ENCODE data around the gene AWAT1. TPM values are rescaled to one million over a fixed set of nuclear protein-coding genes. Genes with fewer than 3 reads are reported as not detected.
"Not testable (repeated sequence)": the region's sequence is repeated elsewhere in the genome, so short reads cannot be mapped to it uniquely, and the experiment has no call there.

Gene AWAT1
- not detected for total RNA-seq

DNA sequence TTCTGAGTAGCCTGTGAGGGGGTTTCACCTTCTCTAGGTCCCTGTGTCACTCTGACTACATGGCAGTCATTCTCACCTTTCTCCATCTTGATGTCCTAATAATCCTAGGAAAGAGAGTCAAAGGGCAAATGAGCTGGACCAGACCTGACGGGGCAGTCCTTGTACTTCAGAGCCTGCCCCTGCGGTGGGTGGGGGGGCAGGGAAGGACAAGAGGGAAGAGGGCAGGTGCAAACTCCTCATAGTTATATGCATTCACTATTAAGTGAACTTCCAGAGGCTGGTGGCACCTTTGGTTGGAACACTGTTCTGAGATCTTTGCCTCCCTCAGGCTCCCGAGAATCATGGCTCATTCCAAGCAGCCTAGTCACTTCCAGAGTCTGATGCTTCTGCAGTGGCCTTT, at the start of gene AWAT1:
Gene AWAT1, plus strand, starts transcription at position 301 of the 400 bp plus-strand sequence. Its CDS starts 41 bp downstream, at position 342.
- Histone ChIP-seq H3K9ac (ENCODE audit: low read depth in 1 of 3, low read length in 3 of 3) (no peak within 1 kb of the TSS), H3K27me3 (ENCODE audit: control insufficient read depth in 3 of 3, insufficient read depth in 3 of 3, low read length in 3 of 3) (peaks cover 0 to 4% (median 0%) of the 10 kb centered on the region in 3 donors), H3K4me1 (ENCODE audit: control insufficient read depth in 3 of 3, insufficient read depth in 3 of 3, low read length in 3 of 3) (no peaks in the 10 kb centered on the region), H3K27ac (ENCODE audit: low read depth, low read length) (no peak within 1 kb of the TSS), H3K36me3 (ENCODE audit: control insufficient read depth in 3 of 3, insufficient read depth in 3 of 3, low read length in 3 of 3) (no peaks in the 10 kb centered on the region), H3K9me3 (ENCODE audit: control insufficient read depth in 3 of 3, low read length in 3 of 3) (no peaks in the 10 kb centered on the region), H3K4me3 (ENCODE audit: low read length in 3 of 3) (no peak within 1 kb of the TSS)

DNA sequence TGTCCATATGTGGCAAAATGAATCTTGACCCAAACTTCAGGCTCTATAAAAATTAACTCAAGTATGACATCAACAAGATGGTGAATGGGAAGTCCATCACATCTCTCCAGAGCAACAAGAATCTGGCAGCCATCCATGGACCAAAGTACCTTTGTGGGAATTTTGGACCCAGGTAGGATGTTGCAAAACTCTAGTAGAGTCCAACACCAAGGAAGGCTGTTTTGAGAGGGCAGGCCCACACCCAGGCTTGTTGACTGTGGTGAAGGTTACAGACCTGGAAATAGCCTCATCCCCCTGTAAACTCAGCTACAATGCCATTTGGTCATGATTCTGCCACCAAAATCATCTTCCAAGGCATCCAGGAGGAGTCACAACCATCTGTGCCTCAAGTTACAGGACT, 44.2 kb upstream of the AWAT1 start:
- Histone ChIP-seq H3K27ac (ENCODE audit: low read depth, low read length) (no peak overlapping the region), H3K27me3 (ENCODE audit: control insufficient read depth in 3 of 3, insufficient read depth in 3 of 3, low read length in 3 of 3) (no peaks in the 10 kb centered on the region), H3K4me1 (ENCODE audit: control insufficient read depth in 3 of 3, insufficient read depth in 3 of 3, low read length in 3 of 3) (no peaks in the 10 kb centered on the region), H3K9ac (ENCODE audit: low read depth in 1 of 3, low read length in 3 of 3) (no peak overlapping the region), H3K4me3 (ENCODE audit: low read length in 3 of 3) (no peak overlapping the region), H3K9me3 (ENCODE audit: control insufficient read depth in 3 of 3, low read length in 3 of 3) (no peaks in the 10 kb centered on the region), H3K36me3 (ENCODE audit: control insufficient read depth in 3 of 3, insufficient read depth in 3 of 3, low read length in 3 of 3) (no peaks in the 10 kb centered on the region)

DNA sequence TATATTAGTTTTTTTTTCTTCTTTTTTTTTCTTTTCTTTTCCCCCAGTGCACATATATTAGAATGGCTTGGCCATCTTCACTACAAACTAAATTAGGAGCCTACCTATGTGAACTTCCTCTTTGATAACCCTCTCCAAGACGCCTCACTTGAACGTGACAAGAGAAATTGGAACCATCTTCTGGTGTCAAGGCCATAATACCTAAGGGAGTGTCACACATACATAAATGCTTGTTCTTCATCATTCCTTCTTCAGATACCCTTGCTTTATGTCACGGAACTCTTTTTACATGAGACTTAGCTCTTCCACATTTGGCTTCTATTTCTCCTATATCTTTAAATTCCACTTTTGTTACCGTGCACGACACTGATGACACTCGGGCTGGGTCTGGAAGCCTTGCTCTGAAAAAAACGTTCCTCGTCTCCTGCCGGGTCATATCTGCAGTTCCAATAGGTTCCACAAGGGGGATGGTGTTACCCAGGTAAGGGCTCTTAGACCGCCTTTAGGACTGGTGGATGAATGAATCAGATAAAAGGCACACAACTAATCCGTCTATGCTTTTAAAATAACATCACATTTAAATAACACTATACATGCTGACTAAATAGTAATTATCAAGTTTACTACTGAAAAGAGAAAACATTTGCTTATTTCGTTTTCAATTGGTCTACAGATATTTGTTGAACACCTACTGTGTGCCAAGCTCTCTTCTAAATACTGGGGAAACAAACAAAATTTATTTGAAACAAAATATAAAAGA, 37.3 kb upstream of the AWAT1 start:
- no peak overlapping the region for H3K27ac ChIP-seq (ENCODE audit: low read depth, low read length)
- H3K27me3 ChIP-seq (ENCODE audit: control insufficient read depth in 3 of 3, insufficient read depth in 3 of 3, low read length in 3 of 3): no peaks in the 10 kb centered on the region
- H3K9ac ChIP-seq (ENCODE audit: low read depth in 1 of 3, low read length in 3 of 3): no peak overlapping the region
- H3K36me3 ChIP-seq (ENCODE audit: control insufficient read depth in 3 of 3, insufficient read depth in 3 of 3, low read length in 3 of 3): no peaks in the 10 kb centered on the region
- H3K4me1 ChIP-seq (ENCODE audit: control insufficient read depth in 3 of 3, insufficient read depth in 3 of 3, low read length in 3 of 3): no peaks in the 10 kb centered on the region
- H3K9me3 ChIP-seq (ENCODE audit: control insufficient read depth in 3 of 3, low read length in 3 of 3): no peaks in the 10 kb centered on the region
- no peak overlapping the region for H3K4me3 ChIP-seq (ENCODE audit: low read length in 3 of 3)

DNA sequence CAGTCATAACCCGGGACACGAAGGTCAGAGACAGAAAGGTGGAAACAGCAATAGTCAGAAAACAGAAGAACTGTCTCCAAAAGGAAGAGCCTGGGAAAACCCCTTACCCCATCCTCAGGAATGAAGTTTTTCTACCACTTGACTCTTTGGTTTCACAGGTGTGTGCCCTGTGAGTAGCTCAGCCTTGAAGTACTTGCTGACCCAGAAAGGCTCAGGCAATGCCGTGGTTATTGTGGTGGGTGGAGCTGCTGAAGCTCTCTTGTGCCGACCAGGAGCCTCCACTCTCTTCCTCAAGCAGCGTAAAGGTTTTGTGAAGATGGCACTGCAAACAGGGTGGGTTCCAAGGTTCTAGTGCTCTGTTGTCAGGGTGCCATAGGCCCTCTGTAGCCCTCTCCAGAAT, 32.7 kb upstream of the AWAT1 start:
- H3K9ac ChIP-seq (ENCODE audit: low read depth in 1 of 3, low read length in 3 of 3): no peak overlapping the region
- no peak overlapping the region for H3K27ac ChIP-seq (ENCODE audit: low read depth, low read length)
- H3K9me3 ChIP-seq (ENCODE audit: control insufficient read depth in 3 of 3, low read length in 3 of 3): no peaks in the 10 kb centered on the region
- no peaks in the 10 kb centered on the region for H3K4me1 ChIP-seq (ENCODE audit: control insufficient read depth in 3 of 3, insufficient read depth in 3 of 3, low read length in 3 of 3)
- no peak overlapping the region for H3K4me3 ChIP-seq (ENCODE audit: low read length in 3 of 3)
- no peaks in the 10 kb centered on the region for H3K27me3 ChIP-seq (ENCODE audit: control insufficient read depth in 3 of 3, insufficient read depth in 3 of 3, low read length in 3 of 3)
- H3K36me3 ChIP-seq (ENCODE audit: control insufficient read depth in 3 of 3, insufficient read depth in 3 of 3, low read length in 3 of 3): no peaks in the 10 kb centered on the region

DNA sequence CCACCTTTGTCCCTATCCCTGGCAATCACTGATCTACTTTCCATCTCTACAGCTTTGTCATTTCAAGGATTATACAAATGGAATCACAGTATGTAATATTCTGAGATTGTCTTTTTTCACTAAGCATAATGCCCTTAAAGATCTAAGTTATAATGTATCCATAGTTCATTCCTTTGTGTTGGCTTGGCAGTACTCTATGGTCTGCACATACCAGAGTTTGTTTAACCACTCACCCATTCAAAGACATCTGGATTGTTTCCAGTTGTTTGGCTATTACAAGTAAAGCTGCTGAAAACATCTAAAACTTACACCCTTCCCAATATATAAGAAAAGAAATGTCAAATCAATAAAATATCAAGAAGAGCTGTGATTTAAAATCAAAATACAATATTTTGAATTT, 26.0 kb upstream of the AWAT1 start:
- H3K27me3 ChIP-seq (ENCODE audit: control insufficient read depth in 3 of 3, insufficient read depth in 3 of 3, low read length in 3 of 3): no peaks in the 10 kb centered on the region
- no peak overlapping the region for H3K4me3 ChIP-seq (ENCODE audit: low read length in 3 of 3)
- H3K27ac ChIP-seq (ENCODE audit: low read depth, low read length): no peak overlapping the region
- no peaks in the 10 kb centered on the region for H3K36me3 ChIP-seq (ENCODE audit: control insufficient read depth in 3 of 3, insufficient read depth in 3 of 3, low read length in 3 of 3)
- H3K9me3 ChIP-seq (ENCODE audit: control insufficient read depth in 3 of 3, low read length in 3 of 3): no peaks in the 10 kb centered on the region
- H3K9ac ChIP-seq (ENCODE audit: low read depth in 1 of 3, low read length in 3 of 3): no peak overlapping the region
- H3K4me1 ChIP-seq (ENCODE audit: control insufficient read depth in 3 of 3, insufficient read depth in 3 of 3, low read length in 3 of 3): no peaks in the 10 kb centered on the region

DNA sequence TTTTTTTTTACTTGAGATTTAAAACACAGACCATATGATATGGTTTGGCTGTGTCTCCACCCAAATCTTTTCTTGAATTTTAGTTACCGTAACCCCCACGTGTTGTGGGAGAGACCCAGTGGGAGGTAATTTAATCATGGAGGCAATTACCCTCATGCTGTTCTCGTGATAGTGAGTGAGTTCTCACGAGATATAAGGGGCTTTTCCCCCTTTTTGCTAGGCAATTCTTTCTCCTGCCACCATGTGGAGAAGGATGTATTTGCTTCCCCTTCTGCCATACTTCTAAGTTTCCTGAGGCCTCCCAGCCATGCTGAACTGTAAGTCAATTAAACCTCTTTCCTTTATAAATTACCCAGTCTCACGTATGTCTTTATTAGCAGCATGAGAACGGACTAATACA, 24.9 kb upstream of the AWAT1 start:
- not testable (repeated sequence) for H3K27ac ChIP-seq (ENCODE audit: low read depth, low read length); H3K4me3 ChIP-seq (ENCODE audit: low read length in 3 of 3); H3K27me3 ChIP-seq (ENCODE audit: control insufficient read depth in 3 of 3, insufficient read depth in 3 of 3, low read length in 3 of 3); H3K9ac ChIP-seq (ENCODE audit: low read depth in 1 of 3, low read length in 3 of 3); H3K4me1 ChIP-seq (ENCODE audit: control insufficient read depth in 3 of 3, insufficient read depth in 3 of 3, low read length in 3 of 3); H3K36me3 ChIP-seq (ENCODE audit: control insufficient read depth in 3 of 3, insufficient read depth in 3 of 3, low read length in 3 of 3); H3K9me3 ChIP-seq (ENCODE audit: control insufficient read depth in 3 of 3, low read length in 3 of 3)

DNA sequence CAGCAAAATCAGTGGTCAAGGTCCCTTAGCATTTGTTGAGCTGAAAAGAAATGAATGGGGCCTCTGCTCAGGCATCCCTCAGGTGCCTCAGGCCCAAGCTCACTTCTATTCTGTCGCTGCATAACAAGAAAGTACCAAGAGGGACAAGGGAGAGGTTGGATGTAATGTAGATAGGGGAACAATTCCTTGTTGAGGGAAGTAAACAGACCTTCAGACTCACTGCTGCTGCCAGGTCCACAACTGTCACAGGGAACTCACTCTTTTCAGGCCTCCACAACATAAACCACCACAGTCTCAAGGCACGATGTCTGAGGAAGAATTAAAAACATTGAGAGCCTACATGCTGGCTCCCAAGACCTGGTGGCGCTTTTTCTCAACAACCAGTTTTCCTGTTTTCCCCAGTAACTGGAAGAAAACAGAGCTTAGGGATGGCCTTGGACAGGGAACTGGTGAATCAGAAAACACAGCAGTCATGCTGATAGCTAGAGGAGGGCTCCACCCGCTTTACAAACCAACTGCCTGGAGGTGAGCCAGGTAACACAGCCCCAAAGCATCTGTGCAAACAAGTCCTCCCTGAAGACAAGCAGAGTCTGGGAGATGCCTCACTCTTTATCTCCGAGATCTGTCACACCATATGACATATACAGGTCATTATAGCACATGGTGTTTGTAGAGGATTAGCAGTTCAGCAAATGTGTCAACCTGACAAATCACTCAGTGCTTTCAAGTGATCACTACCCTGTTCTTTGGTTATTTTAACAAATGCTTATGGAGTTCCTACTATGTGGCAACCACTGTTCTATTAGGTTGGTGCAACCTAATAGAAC, 14.3 kb upstream of the AWAT1 start:
- Histone ChIP-seq H3K36me3 (ENCODE audit: control insufficient read depth in 3 of 3, insufficient read depth in 3 of 3, low read length in 3 of 3) (no peaks in the 10 kb centered on the region), H3K4me3 (ENCODE audit: low read length in 3 of 3) (no peak overlapping the region), H3K9me3 (ENCODE audit: control insufficient read depth in 3 of 3, low read length in 3 of 3) (no peaks in the 10 kb centered on the region), H3K27ac (ENCODE audit: low read depth, low read length) (no peak overlapping the region), H3K4me1 (ENCODE audit: control insufficient read depth in 3 of 3, insufficient read depth in 3 of 3, low read length in 3 of 3) (no peaks in the 10 kb centered on the region), H3K9ac (ENCODE audit: low read depth in 1 of 3, low read length in 3 of 3) (no peak overlapping the region), H3K27me3 (ENCODE audit: control insufficient read depth in 3 of 3, insufficient read depth in 3 of 3, low read length in 3 of 3) (no peaks in the 10 kb centered on the region)

DNA sequence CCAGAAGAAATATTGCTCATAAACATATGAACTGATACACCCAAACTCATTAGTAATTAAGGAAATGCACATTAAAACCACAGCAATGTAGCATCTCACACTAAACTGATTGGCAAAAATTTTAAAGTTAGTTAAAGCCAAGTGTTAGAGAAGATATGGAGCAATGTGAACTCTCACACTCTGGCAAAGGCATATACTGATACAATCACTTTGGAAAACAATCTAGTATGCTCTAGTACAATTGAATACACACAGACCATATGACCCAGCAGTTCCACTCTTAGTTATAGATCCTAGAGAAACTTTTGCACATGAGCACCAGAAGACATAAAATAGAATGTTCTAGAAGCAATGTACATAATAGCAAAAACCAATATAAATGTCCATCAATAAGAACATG, 8.4 kb upstream of the AWAT1 start:
- H3K4me3 ChIP-seq (ENCODE audit: low read length in 3 of 3): no peak overlapping the region
- H3K9me3 ChIP-seq (ENCODE audit: control insufficient read depth in 3 of 3, low read length in 3 of 3): no peaks in the 10 kb centered on the region
- no peaks in the 10 kb centered on the region for H3K36me3 ChIP-seq (ENCODE audit: control insufficient read depth in 3 of 3, insufficient read depth in 3 of 3, low read length in 3 of 3)
- no peaks in the 10 kb centered on the region for H3K27me3 ChIP-seq (ENCODE audit: control insufficient read depth in 3 of 3, insufficient read depth in 3 of 3, low read length in 3 of 3)
- no peak overlapping the region for H3K27ac ChIP-seq (ENCODE audit: low read depth, low read length)
- no peaks in the 10 kb centered on the region for H3K4me1 ChIP-seq (ENCODE audit: control insufficient read depth in 3 of 3, insufficient read depth in 3 of 3, low read length in 3 of 3)
- no peak overlapping the region for H3K9ac ChIP-seq (ENCODE audit: low read depth in 1 of 3, low read length in 3 of 3)

DNA sequence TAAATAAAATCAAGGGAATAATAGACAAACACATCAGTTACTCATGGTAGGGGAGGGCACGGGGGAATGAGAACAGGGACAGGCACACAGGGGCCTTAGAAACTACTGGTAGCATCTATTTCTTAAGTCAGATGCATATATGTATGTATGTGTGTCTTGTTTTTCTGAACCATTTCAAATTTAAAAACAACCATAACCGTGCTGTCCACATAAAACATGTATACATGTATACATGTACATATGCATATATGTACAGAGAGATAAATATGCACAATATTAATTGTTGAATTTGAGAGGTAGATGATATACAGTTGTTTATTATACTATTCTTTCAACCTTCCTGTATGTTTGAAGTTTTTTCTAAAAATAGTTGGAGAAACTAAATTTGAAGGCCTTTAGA, 7.8 kb upstream of the AWAT1 start:
- H3K4me1 ChIP-seq (ENCODE audit: control insufficient read depth in 3 of 3, insufficient read depth in 3 of 3, low read length in 3 of 3): no peaks in the 10 kb centered on the region
- H3K9me3 ChIP-seq (ENCODE audit: control insufficient read depth in 3 of 3, low read length in 3 of 3): no peaks in the 10 kb centered on the region
- no peaks in the 10 kb centered on the region for H3K27me3 ChIP-seq (ENCODE audit: control insufficient read depth in 3 of 3, insufficient read depth in 3 of 3, low read length in 3 of 3)
- H3K4me3 ChIP-seq (ENCODE audit: low read length in 3 of 3): no peak overlapping the region
- H3K27ac ChIP-seq (ENCODE audit: low read depth, low read length): no peak overlapping the region
- H3K9ac ChIP-seq (ENCODE audit: low read depth in 1 of 3, low read length in 3 of 3): no peak overlapping the region
- no peaks in the 10 kb centered on the region for H3K36me3 ChIP-seq (ENCODE audit: control insufficient read depth in 3 of 3, insufficient read depth in 3 of 3, low read length in 3 of 3)

DNA sequence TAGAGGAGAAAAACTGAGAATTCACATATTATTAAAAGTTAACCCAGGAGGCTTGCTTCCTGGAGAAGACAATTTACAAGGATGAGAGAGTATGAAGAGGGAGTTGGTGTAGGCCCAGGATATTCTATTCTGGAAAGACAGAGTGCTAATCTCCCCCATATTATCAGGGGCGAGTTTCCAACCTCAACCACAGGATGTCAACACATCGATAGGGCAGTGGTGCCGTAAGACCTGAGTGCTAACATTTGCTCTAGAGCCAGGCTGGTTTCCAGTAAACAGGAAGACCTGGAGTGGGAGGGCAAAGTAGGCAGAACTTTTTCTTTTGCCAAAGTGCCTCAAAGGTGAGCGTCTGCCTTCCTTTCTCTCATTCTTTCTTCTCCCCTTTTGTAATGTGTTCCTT, 2.8 kb upstream of the AWAT1 start:
- Histone ChIP-seq H3K4me3 (ENCODE audit: low read length in 3 of 3) (no peak overlapping the region), H3K9me3 (ENCODE audit: control insufficient read depth in 3 of 3, low read length in 3 of 3) (no peaks in the 10 kb centered on the region), H3K4me1 (ENCODE audit: control insufficient read depth in 3 of 3, insufficient read depth in 3 of 3, low read length in 3 of 3) (no peaks in the 10 kb centered on the region)

More for the DNA sequence above, 2.8 kb upstream of the AWAT1 start:
- Histone ChIP-seq H3K27ac (ENCODE audit: low read depth, low read length) (no peak overlapping the region), H3K27me3 (ENCODE audit: control insufficient read depth in 3 of 3, insufficient read depth in 3 of 3, low read length in 3 of 3) (peaks cover 0 to 4% (median 0%) of the 10 kb centered on the region in 3 donors), H3K9ac (ENCODE audit: low read depth in 1 of 3, low read length in 3 of 3) (no peak overlapping the region), H3K36me3 (ENCODE audit: control insufficient read depth in 3 of 3, insufficient read depth in 3 of 3, low read length in 3 of 3) (no peaks in the 10 kb centered on the region)
